HT-29 (cell line): ENCODE data around the gene PDE2A. TPM values are rescaled to one million over a fixed set of nuclear protein-coding genes. Genes with fewer than 3 reads are reported as not detected.

Experiments
- DNase-seq: peaks from one replicate; pipeline ENCODE4 v3.0.0-alpha.2; 2015; ENCODE audit warnings: low spot score
- total RNA-seq: library from RNA; depleted of rRNA; stranded (reverse); fragments of >200 nt; shearing (Covaris generic); gene quantifications from 2 replicates; pipeline ENCODE4 v1.2.3, GENCODE V29; 2014

PDE2A gene
- total RNA-seq, 1 experiment from 2014 or later = 0.79 TPM

- no peak for DNase-seq
These were observed 15.1 kb downstream of the PDE2A start for GRCh38 chr11:72658989-72659640.

- DNase-seq = no peak
These were observed 16.7 kb downstream of the PDE2A start for GRCh38 chr11:72657411-72658100.

- no peak for DNase-seq
These were observed 18.2 kb downstream of the PDE2A start for GRCh38 chr11:72655896-72656464.

- DNase-seq = no peak
These were observed 19.2 kb downstream of the PDE2A start for GRCh38 chr11:72655014-72655413.

- no peak for DNase-seq
These were observed 20.6 kb downstream of the PDE2A start for GRCh38 chr11:72653649-72654048.

- no peak for DNase-seq
These were observed 21.2 kb downstream of the PDE2A start for GRCh38 chr11:72652873-72653630.

GRCh38 chr11:72652133-72652532 lies 22.1 kb downstream of the PDE2A start:
- no peak for DNase-seq

GRCh38 chr11:72649215-72649976 lies 24.8 kb downstream of the PDE2A start:
- no peak for DNase-seq

- no peak for DNase-seq
These were observed 25.7 kb downstream of the PDE2A start for GRCh38 chr11:72648384-72649136.

GRCh38 chr11:72647882-72648281 lies 26.3 kb downstream of the PDE2A start:
- no peak for DNase-seq

GRCh38 chr11:72646472-72646871 lies 27.8 kb downstream of the PDE2A start:
- no peak for DNase-seq

GRCh38 chr11:72646024-72646423 lies 28.2 kb downstream of the PDE2A start:
- no peak for DNase-seq

- no peak for DNase-seq
These were observed 30.7 kb downstream of the PDE2A start for GRCh38 chr11:72643547-72643946.

- peak; percentile 57 for DNase-seq
These were observed 31.2 kb downstream of the PDE2A start for GRCh38 chr11:72642884-72643522.

GRCh38 chr11:72642043-72642883 lies 32.0 kb downstream of the PDE2A start:
- DNase-seq = no peak

- no peak for DNase-seq
These were observed 32.6 kb downstream of the PDE2A start for GRCh38 chr11:72641522-72642042.

GRCh38 chr11:72639502-72640375 lies 34.5 kb downstream of the PDE2A start:
- no peak for DNase-seq

- no peak for DNase-seq
These were observed 36.3 kb downstream of the PDE2A start for GRCh38 chr11:72637926-72638325.
